Ishikawa (cell line): Measurements from ENCODE around the gene AK4.

Experiments used
- CEBPB ChIP-seq: IDR thresholded peaks from 2 replicates; pipeline ENCODE4 v1.6.1; 2012
- CREB1 ChIP-seq: IDR thresholded peaks from 2 replicates; pipeline ENCODE4 v1.6.1; 2012; ENCODE audit warnings: low read depth
- EGR1 ChIP-seq: IDR thresholded peaks from 2 replicates; pipeline ENCODE4 v1.6.1; 2012
- EP300 ChIP-seq: IDR thresholded peaks from 2 replicates; pipeline ENCODE4 v1.6.1; 2012; ENCODE audit warnings: borderline replicate concordance
- FOXM1 ChIP-seq: IDR thresholded peaks from 2 replicates; pipeline ENCODE4 v1.6.1; 2012; ENCODE audit warnings: low read depth, borderline replicate concordance
- RAD21 ChIP-seq: IDR thresholded peaks from 2 replicates; pipeline ENCODE4 v1.6.1; 2012; ENCODE audit warnings: low read depth
- TAF1 ChIP-seq: IDR thresholded peaks from 2 replicates; pipeline ENCODE4 v1.6.1; 2012; ENCODE audit warnings: low read depth, mild to moderate bottlenecking
- TCF12 ChIP-seq: IDR thresholded peaks from 2 replicates; pipeline ENCODE4 v1.6.1; 2012; ENCODE audit warnings: low read depth
- TEAD4 ChIP-seq: IDR thresholded peaks from 2 replicates; pipeline ENCODE4 v1.6.1; 2012
- YY1 ChIP-seq: IDR thresholded peaks from 2 replicates; pipeline ENCODE4 v1.6.1; 2012; ENCODE audit warnings: low read depth
- ZBTB7A ChIP-seq: IDR thresholded peaks from 2 replicates; pipeline ENCODE4 v1.6.1; 2012; ENCODE audit warnings: low read depth
- TF ChIP-seq, protein P1 (sequence below): IDR thresholded peaks from 2 replicates; pipeline ENCODE4 v1.6.1; 2012; ENCODE audit warnings: low read depth, mild to moderate bottlenecking
- TF ChIP-seq, protein P2 (sequence below): IDR thresholded peaks from 2 replicates; pipeline ENCODE4 v1.6.1; 2012
- TF ChIP-seq, protein P3 (sequence below): IDR thresholded peaks from 2 replicates; pipeline ENCODE4 v1.6.1; 2012

DNA sequence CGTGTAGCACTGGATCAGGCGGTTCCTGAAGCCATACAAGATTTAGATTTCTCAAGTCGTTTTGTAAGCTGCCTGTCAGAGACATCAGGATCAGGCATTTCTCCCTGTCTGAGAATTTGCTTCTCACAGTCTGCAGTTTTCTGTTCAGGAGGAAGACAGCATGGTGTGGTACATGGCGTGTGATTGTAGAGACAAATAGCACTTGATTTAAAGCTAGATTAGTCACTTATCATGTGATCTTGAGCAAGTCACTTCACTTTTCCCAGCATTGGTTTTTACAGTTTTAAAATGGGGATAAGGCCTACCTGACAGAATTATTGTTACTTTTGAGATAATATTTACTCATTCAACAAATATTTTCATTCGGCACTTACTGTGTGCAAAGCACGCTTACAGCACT, 63.3 kb downstream of the AK4 start:
- TF ChIP-seq TAF1, result no peak
- TF ChIP-seq, protein P1, sequence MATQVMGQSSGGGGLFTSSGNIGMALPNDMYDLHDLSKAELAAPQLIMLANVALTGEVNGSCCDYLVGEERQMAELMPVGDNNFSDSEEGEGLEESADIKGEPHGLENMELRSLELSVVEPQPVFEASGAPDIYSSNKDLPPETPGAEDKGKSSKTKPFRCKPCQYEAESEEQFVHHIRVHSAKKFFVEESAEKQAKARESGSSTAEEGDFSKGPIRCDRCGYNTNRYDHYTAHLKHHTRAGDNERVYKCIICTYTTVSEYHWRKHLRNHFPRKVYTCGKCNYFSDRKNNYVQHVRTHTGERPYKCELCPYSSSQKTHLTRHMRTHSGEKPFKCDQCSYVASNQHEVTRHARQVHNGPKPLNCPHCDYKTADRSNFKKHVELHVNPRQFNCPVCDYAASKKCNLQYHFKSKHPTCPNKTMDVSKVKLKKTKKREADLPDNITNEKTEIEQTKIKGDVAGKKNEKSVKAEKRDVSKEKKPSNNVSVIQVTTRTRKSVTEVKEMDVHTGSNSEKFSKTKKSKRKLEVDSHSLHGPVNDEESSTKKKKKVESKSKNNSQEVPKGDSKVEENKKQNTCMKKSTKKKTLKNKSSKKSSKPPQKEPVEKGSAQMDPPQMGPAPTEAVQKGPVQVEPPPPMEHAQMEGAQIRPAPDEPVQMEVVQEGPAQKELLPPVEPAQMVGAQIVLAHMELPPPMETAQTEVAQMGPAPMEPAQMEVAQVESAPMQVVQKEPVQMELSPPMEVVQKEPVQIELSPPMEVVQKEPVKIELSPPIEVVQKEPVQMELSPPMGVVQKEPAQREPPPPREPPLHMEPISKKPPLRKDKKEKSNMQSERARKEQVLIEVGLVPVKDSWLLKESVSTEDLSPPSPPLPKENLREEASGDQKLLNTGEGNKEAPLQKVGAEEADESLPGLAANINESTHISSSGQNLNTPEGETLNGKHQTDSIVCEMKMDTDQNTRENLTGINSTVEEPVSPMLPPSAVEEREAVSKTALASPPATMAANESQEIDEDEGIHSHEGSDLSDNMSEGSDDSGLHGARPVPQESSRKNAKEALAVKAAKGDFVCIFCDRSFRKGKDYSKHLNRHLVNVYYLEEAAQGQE, result no peak
- no peak for TF ChIP-seq RAD21
- TF ChIP-seq EGR1, result no peak
- TF ChIP-seq YY1, result no peak
- TF ChIP-seq CREB1, result no peak
- TF ChIP-seq, protein P2, sequence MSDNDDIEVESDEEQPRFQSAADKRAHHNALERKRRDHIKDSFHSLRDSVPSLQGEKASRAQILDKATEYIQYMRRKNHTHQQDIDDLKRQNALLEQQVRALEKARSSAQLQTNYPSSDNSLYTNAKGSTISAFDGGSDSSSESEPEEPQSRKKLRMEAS, result no peak
- TF ChIP-seq, protein P3, sequence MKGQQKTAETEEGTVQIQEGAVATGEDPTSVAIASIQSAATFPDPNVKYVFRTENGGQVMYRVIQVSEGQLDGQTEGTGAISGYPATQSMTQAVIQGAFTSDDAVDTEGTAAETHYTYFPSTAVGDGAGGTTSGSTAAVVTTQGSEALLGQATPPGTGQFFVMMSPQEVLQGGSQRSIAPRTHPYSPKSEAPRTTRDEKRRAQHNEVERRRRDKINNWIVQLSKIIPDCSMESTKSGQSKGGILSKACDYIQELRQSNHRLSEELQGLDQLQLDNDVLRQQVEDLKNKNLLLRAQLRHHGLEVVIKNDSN, result no peak
- no peak for TF ChIP-seq CEBPB
- TF ChIP-seq FOXM1, result no peak
- TF ChIP-seq TCF12, result no peak
- no peak for TF ChIP-seq TEAD4
- TF ChIP-seq EP300, result no peak
- no peak for TF ChIP-seq ZBTB7A
